Breast epithelium (tissue), 4 donors: ENCODE measurements around the gene IGFBP1. TPM values are rescaled to one million over a fixed set of nuclear protein-coding genes. Genes with fewer than 3 reads are reported as not detected.

Source experiments
- DNase-seq, 2 donors: peaks; one replicate each; pipeline ENCODE4 v3.0.0-alpha.2; 2019; ENCODE audit warnings: low spot score in 2 of 2
- H3K27ac ChIP-seq, 2 donors: fragments of 200-600 bp; sonication (generic) in 1 of 2; one replicate each; pipeline ENCODE4 v1.5.1; 2016 to 2019; ENCODE audit warnings: mild to moderate bottlenecking in 1 of 2
- H3K27me3 ChIP-seq, 2 donors: fragments of 200-600 bp; sonication (generic) in 1 of 2; one replicate each; pipeline versions ENCODE4 v1.5.1 to v1.6.0; 2017 to 2019; ENCODE audit warnings: control low read depth in 1 of 2, mild to moderate bottlenecking in 1 of 2
- H3K36me3 ChIP-seq: fragments of 200-600 bp; one replicate; pipeline ENCODE4 v1.5.1; 2019
- H3K4me1 ChIP-seq, 2 donors: fragments of 200-600 bp; sonication (generic); one replicate each; pipeline ENCODE4 v1.5.1; 2016 to 2019; ENCODE audit warnings: control low read depth in 1 of 2
- H3K4me3 ChIP-seq, 3 donors: fragments of 200-600 bp; sonication (generic); 1 replicate in 2 of 3; 2 replicates in 1 of 3; pipeline ENCODE4 v1.5.1; 2016 to 2019; ENCODE audit warnings: mild to moderate bottlenecking in 3 of 3, moderate library complexity in 2 of 3
- H3K9me3 ChIP-seq, 2 donors: fragments of 200-600 bp; sonication (generic) in 1 of 2; one replicate each; pipeline ENCODE4 v1.5.1; 2016 to 2019; ENCODE audit warnings: control low read depth in 1 of 2
- POLR2A ChIP-seq: fragments of 450-650 bp; IDR thresholded peaks from one replicate; pipeline ENCODE4 v1.6.1; 2016; ENCODE audit warnings: antibody characterized with exemption, mild to moderate bottlenecking, moderate library complexity
- POLR2AphosphoS5 ChIP-seq, 3 donors: sonication (generic); formaldehyde crosslinking; IDR thresholded peaks; one replicate each; pipeline ENCODE4 v1.6.1; 2017; ENCODE audit warnings: antibody characterized with exemption in 3 of 3
- intact Hi-C: fragments of 100-400 bp; cut with DNase I; formaldehyde crosslinking; loops from one replicate; pipeline ENCODE4 v1.15.1; 2023; ENCODE audit warnings: low total_unique reads
- total RNA-seq, 3 donors: library from RNA; depleted of rRNA; stranded (reverse); fragments of >200 nt; gene quantifications; one replicate each; pipeline ENCODE4 v1.1.0, GENCODE V29; 2016
- TF ChIP-seq, protein P1 (sequence below), 3 donors: fragments of 450-650 bp; IDR thresholded peaks; one replicate each; pipeline ENCODE4 v1.5.1; 2016 to 2017; ENCODE audit warnings: antibody characterized with exemption in 3 of 3, mild to moderate bottlenecking in 3 of 3, moderate library complexity in 3 of 3

Gene IGFBP1
- total RNA-seq, 3 donors from 2014 or later: 0.98 to 1.3 TPM; not detected in 1

DNA sequence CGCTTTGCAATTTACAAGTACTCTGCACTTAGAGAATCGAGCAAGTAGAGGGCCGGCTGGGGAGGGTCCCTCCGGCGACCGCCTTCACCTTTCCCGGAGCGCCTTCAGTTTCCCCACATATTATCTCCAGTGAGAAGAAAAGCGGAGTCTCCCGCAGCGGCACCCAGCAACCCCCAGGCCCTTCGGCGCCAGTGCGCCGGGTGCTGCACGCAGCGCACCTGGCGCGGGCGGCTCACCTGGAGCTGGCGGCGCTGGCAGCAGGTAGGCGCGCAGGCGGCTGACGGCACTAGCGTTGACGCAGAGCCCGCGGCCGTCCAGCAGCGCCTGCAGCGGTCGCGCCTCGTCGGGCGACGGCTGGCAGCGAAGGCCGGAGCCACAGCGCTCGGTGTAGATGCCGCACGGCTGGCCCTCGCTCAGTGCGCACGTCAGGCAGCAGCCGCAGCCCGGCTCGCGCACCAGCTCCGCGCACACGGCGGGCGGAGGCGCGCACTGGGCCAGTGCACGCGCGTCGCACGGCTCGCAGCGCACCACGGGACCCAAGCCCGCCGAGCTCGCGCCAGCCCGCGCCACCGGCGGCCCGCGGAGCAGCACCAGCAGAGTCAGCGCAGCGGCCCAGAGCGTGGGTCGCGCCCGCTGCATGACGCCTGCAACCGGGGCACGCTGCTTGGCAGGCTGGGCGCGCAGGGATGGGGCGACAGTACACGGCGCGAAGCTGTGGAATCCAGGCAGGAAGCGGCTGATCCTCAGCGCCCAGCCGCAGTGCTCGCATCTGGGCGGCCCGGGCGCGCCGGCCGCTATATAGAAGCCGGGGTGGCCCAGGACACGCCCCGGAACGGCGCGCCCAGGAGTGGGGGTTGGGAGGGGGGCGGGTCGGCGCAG lies 32.5 kb downstream of the IGFBP1 start, which contains the start of gene IGFBP3:
Gene IGFBP3, minus strand, starts transcription at position 771 of the 879 bp plus-strand sequence. Its CDS starts 132 bp downstream, at position 639.
- H3K27me3 ChIP-seq: no peaks in the 10 kb centered on the region
- H3K36me3 ChIP-seq: no peaks in the 10 kb centered on the region
- no peaks in the 10 kb centered on the region for H3K9me3 ChIP-seq
- TF ChIP-seq POLR2AphosphoS5 (IDR thresholded peaks at IDR 0.05) (no peak), POLR2A (no peak)
- TF ChIP-seq, protein P1, sequence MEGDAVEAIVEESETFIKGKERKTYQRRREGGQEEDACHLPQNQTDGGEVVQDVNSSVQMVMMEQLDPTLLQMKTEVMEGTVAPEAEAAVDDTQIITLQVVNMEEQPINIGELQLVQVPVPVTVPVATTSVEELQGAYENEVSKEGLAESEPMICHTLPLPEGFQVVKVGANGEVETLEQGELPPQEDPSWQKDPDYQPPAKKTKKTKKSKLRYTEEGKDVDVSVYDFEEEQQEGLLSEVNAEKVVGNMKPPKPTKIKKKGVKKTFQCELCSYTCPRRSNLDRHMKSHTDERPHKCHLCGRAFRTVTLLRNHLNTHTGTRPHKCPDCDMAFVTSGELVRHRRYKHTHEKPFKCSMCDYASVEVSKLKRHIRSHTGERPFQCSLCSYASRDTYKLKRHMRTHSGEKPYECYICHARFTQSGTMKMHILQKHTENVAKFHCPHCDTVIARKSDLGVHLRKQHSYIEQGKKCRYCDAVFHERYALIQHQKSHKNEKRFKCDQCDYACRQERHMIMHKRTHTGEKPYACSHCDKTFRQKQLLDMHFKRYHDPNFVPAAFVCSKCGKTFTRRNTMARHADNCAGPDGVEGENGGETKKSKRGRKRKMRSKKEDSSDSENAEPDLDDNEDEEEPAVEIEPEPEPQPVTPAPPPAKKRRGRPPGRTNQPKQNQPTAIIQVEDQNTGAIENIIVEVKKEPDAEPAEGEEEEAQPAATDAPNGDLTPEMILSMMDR (IDR thresholded peaks at IDR 0.05): no peak
- H3K27ac ChIP-seq: peak within 1 kb of the TSS; percentile 20 to 35
- no peak for DNase-seq
- peak within 1 kb of the TSS; percentile 61 to 72 (median 62) for H3K4me3 ChIP-seq
- peaks cover 0 to 7% of the 10 kb centered on the region in 2 donors for H3K4me1 ChIP-seq
- intact Hi-C loops: loop anchor here (5.0 kb wide), 1 partner anchor 1262 kb away; no protein-coding TSS in a partner anchor

DNA sequence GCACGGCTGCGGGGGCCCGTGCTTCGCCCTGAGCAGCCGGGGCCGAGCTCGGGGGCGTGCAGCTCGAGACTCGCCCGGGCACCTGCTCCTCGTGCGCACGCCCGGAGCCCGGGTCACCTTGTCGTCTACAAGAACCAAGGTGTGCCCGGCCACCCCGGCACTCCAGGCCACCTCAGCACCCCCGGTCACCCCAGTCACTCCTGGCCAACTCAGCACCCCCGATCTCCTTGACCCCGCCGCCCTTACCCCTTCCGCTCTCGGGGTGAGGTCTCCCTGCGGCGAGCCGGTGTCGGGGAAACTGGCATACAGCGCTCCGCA lies 33.1 kb downstream of the IGFBP1 start:
- peak overlapping the region in 1 of 2 donors; percentile 2 for H3K27ac ChIP-seq
- no peaks in the 10 kb centered on the region for H3K27me3 ChIP-seq
- H3K4me1 ChIP-seq: peaks cover 0 to 7% of the 10 kb centered on the region in 2 donors
- TF ChIP-seq, protein P1 (IDR thresholded peaks at IDR 0.05): no peak
- TF ChIP-seq POLR2A: no peak
- no peak for TF ChIP-seq POLR2AphosphoS5 (IDR thresholded peaks at IDR 0.05)
- no peak for DNase-seq
- H3K36me3 ChIP-seq: no peaks in the 10 kb centered on the region
- peak overlapping the region; percentile 61 to 72 (median 62) for H3K4me3 ChIP-seq
- intact Hi-C loops: loop anchor here (5.0 kb wide), 1 partner anchor 1261 kb away; no protein-coding TSS in a partner anchor
- H3K9me3 ChIP-seq: no peaks in the 10 kb centered on the region

DNA sequence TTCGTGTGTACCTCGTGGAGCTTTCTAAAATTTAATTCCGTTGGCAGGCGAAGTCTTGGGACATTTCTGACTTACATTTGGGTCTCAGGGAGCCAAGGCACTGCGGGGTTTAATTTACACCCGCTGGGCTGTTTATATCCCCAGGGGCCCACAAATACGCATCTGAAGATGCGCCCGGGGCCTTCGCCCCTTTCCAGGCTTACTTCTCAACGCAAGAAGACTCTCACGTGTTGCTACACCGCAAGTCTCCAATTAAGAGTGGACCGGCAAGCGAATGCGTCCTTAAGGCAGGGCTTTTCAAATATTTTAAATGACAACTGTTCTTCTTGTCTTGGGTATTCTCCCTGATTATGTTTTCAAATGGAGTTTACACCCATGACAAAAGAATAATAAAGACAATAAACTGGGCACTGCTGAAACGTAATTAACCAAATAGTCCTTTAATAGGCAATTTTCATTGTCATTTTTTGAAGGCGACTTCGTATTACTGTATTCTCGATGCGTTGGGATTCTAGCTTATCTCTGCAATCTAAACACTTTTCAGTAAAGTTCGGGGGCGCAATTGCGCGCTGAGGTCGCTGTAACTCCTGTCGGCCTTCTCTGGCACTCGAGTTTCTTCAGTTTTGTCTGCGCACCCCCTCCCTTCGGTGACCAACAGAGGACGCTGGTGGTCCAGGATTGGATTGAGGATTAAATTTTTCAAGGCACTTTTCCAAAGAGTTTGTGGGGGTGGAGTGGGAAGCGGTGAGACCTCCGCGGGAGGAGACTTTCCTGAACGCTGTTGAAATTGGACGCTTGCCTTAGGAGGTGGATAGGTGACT lies 33.6 kb downstream of the IGFBP1 start:
- H3K27ac ChIP-seq: peak overlapping the region in 1 of 2 donors; percentile 2
- H3K27me3 ChIP-seq: no peaks in the 10 kb centered on the region
- no peak for DNase-seq
- intact Hi-C loops: loop anchor here (5.0 kb wide), 1 partner anchor 1260 kb away; no protein-coding TSS in a partner anchor
- H3K36me3 ChIP-seq: no peaks in the 10 kb centered on the region
- TF ChIP-seq, protein P1 (IDR thresholded peaks at IDR 0.05): peak; percentile 21 to 80 (median 67)
- TF ChIP-seq POLR2AphosphoS5 (IDR thresholded peaks at IDR 0.05) (peak in 2 of 3 donors; percentile 15 to 25), POLR2A (no peak)
- no peaks in the 10 kb centered on the region for H3K9me3 ChIP-seq
- peak overlapping the region; percentile 61 to 72 (median 62) for H3K4me3 ChIP-seq
- H3K4me1 ChIP-seq: peaks cover 0 to 7% of the 10 kb centered on the region in 2 donors

DNA sequence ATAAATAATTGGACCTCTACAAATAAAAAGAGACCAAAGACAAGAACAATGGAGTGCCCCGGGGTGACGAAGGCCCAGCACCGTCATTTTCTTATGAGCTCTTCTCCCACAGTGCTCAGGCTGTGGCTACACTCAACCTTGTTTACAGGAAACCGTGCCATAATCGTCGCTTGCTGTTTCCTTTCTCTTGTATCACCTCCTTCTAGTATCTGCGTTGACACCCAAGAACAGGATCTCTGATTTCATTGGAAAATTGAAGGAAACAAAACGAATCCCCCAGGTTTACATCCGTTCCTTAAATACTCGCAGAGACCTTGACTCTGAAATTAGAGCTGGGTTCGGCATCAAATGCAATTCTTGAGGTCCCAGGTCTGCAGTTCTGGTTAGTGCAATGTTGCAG lies 34.5 kb downstream of the IGFBP1 start:
- Histone ChIP-seq H3K4me3 (peak overlapping the region; percentile 14 to 72 (median 61)), H3K4me1 (peaks cover 0 to 7% of the 10 kb centered on the region in 2 donors), H3K36me3 (no peaks in the 10 kb centered on the region), H3K27me3 (no peaks in the 10 kb centered on the region), H3K9me3 (no peaks in the 10 kb centered on the region), H3K27ac (peak overlapping the region in 1 of 2 donors; percentile 1)
- TF ChIP-seq POLR2AphosphoS5 (IDR thresholded peaks at IDR 0.05): no peak
- no peak for DNase-seq
- intact Hi-C loops: loop anchor here (5.0 kb wide), 1 partner anchor 1259 kb away; no protein-coding TSS in a partner anchor

DNA sequence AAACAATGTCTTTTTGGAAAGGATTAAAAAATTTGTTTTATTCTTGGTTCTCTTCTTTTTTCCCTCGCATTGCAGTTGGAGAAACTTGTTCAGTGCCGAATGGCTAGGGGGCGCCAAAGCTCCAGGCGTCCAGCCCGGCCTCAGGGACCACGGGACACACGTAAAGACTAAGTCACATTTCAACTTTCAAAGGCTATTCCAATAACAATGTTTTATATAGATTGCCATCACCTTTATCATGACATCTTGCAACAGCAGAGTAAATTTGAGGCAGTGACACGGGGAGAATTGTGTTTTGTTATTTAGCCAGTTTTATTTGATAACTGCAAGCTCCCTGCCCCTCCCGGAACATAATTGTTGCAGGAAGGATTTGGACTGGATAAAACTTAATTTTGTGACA lies 35.0 kb downstream of the IGFBP1 start:
- peak overlapping the region in 2 of 3 donors; percentile 61 to 72 for H3K4me3 ChIP-seq
- H3K27ac ChIP-seq: no peak overlapping the region
- H3K9me3 ChIP-seq: no peaks in the 10 kb centered on the region
- TF ChIP-seq POLR2AphosphoS5 (IDR thresholded peaks at IDR 0.05) (no peak), POLR2A (no peak)
- TF ChIP-seq, protein P1 (IDR thresholded peaks at IDR 0.05): peak; percentile 27 to 83 (median 77)
- intact Hi-C loops: loop anchor here (5.0 kb wide), 1 partner anchor 1259 kb away; no protein-coding TSS in a partner anchor
- H3K27me3 ChIP-seq: no peaks in the 10 kb centered on the region
- peak in 1 of 2 donors; percentile 75 for DNase-seq
- H3K36me3 ChIP-seq: no peaks in the 10 kb centered on the region
- peaks cover 0 to 7% of the 10 kb centered on the region in 2 donors for H3K4me1 ChIP-seq
